WERI-Rb-1 (cell line): Measurements from ENCODE around the gene DHX16.
A peak's percentile ranks its signal among the peaks of the same experiment; 100 is the strongest.

Experiments used
- DNase-seq: peaks from one replicate; pipeline ENCODE4 v3.0.0-alpha.2; 2020
- H3K27ac ChIP-seq: fragments of 250-450 bp; sonication (Bioruptor Pico); 2 replicates; pipeline ENCODE4 v1.5.1; 2020; ENCODE audit warnings: mild to moderate bottlenecking, moderate library complexity
- H3K27me3 ChIP-seq: fragments of 250-450 bp; sonication (Bioruptor Pico); 2 replicates; pipeline ENCODE4 v1.5.1; 2021; ENCODE audit warnings: mild to moderate bottlenecking, low read depth, moderate library complexity; ENCODE audit not compliant: insufficient read depth, severe bottlenecking
- H3K36me3 ChIP-seq: fragments of 250-450 bp; sonication (Bioruptor Pico); 2 replicates; pipeline ENCODE4 v1.5.1; 2020; ENCODE audit warnings: mild to moderate bottlenecking, moderate library complexity
- H3K4me3 ChIP-seq: 2 replicates; pipeline ENCODE4 v1.5.1; 2011; ENCODE audit warnings: low read depth, mild to moderate bottlenecking, control low read depth, low read length
- H3K9me3 ChIP-seq: fragments of 250-450 bp; sonication (Bioruptor Pico); 2 replicates; pipeline ENCODE4 v1.5.1; 2021; ENCODE audit warnings: mild to moderate bottlenecking, moderate library complexity; ENCODE audit not compliant: severe bottlenecking
- CTCF ChIP-seq: IDR thresholded peaks from 2 replicates; pipeline ENCODE4 v1.5.1; 2011; ENCODE audit warnings: low read depth, mild to moderate bottlenecking, control low read depth, inconsistent platforms, low read length

DHX16 gene

GRCh38 chr6:30616811-30617564 is 55.8 kb downstream of the DHX16 start, which contains the start of gene PPP1R10:
PPP1R10 (minus strand) TSS chr6:30617243; CDS start chr6:30609944, 7,299 bp downstream.
- Histone ChIP-seq H3K36me3 (peaks cover 61% of the 10 kb centered on the region), H3K27me3 (no peaks in the 10 kb centered on the region), H3K27ac (peak within 1 kb of the TSS; percentile 98), H3K9me3 (no peaks in the 10 kb centered on the region), H3K4me3 (peak within 1 kb of the TSS; percentile 78)
- TF ChIP-seq CTCF: no peak
- peak; percentile 100 for DNase-seq

DNA sequence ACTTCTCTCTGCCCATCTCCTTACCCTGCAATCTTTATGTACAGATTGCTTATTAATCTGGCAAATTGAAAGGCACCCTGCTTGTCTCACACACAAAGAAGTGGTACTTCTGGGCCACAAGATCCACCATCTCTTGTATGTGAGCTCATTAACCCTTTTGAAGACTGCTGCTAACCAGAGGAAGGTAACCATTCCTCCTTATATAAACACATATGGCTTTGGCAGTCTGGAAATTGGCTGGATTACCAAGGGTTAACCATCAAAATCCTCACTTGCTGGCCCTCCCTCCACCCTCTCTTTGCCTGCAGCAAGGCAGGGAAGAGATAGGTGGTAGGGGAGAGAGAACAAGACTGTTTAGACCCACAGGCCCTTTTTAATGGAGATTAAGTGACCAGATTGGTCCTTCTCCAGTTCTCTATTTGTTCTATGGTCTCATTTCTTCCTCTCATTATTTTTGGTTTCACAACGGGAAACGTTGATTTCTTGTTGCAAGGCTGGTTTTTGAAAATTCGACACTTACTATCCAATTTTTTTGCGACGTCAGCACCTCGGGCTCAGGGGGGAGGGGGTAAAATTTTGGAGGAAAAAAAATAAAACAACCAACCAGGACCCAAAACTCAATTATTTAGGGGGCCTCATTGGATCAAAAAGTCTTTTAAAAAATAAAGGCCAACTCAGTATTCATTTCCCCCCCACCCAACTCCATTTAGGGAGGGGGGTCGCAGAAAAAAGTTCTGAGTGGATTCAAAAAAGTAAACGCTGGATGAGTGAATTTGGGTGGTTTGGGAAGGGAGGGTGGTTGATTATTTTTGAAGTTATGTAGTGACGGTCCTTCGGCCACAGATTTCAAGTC is 56.6 kb downstream of the DHX16 start:
- H3K27me3 ChIP-seq: no peaks in the 10 kb centered on the region
- H3K4me3 ChIP-seq: peak overlapping the region; percentile 78
- DNase-seq: peak; percentile 82
- H3K27ac ChIP-seq: peak overlapping the region; percentile 98
- H3K36me3 ChIP-seq: peaks cover 60% of the 10 kb centered on the region
- no peak for TF ChIP-seq CTCF
- no peaks in the 10 kb centered on the region for H3K9me3 ChIP-seq

GRCh38 chr6:30615219-30615957 is 57.4 kb downstream of the DHX16 start:
- H3K27me3 ChIP-seq: no peaks in the 10 kb centered on the region
- H3K9me3 ChIP-seq: no peaks in the 10 kb centered on the region
- H3K4me3 ChIP-seq: peak overlapping the region; percentile 78
- H3K27ac ChIP-seq: peak overlapping the region; percentile 98
- peak; percentile 63 for DNase-seq
- TF ChIP-seq CTCF: no peak
- peaks cover 58% of the 10 kb centered on the region for H3K36me3 ChIP-seq

GRCh38 chr6:30614843-30615218 is 58.0 kb downstream of the DHX16 start:
- no peak for TF ChIP-seq CTCF

GRCh38 chr6:30614044-30614842 is 58.6 kb downstream of the DHX16 start:
- no peak for DNase-seq
- TF ChIP-seq CTCF: no peak
- Histone ChIP-seq H3K9me3 (no peaks in the 10 kb centered on the region), H3K36me3 (peaks cover 59% of the 10 kb centered on the region), H3K4me3 (peak overlapping the region; percentile 78), H3K27me3 (no peaks in the 10 kb centered on the region), H3K27ac (peak overlapping the region; percentile 98)

More at GRCh38 chr6:30614843-30615218, 58.0 kb downstream of the DHX16 start:
- peak overlapping the region; percentile 98 for H3K27ac ChIP-seq
- H3K9me3 ChIP-seq: no peaks in the 10 kb centered on the region
- DNase-seq: peak; percentile 97
- peak overlapping the region; percentile 78 for H3K4me3 ChIP-seq
- peaks cover 59% of the 10 kb centered on the region for H3K36me3 ChIP-seq
- no peaks in the 10 kb centered on the region for H3K27me3 ChIP-seq
